GM12801 (cell line): ENCODE measurements around the gene DNAH6.

Source experiments
- TF ChIP-seq, protein P1 (sequence below): IDR thresholded peaks from one replicate; pipeline ENCODE4 v1.5.1; 2011; ENCODE audit warnings: control low read depth; ENCODE audit not compliant: insufficient read length; ENCODE audit errors: extremely low read depth

Gene DNAH6

DNA sequence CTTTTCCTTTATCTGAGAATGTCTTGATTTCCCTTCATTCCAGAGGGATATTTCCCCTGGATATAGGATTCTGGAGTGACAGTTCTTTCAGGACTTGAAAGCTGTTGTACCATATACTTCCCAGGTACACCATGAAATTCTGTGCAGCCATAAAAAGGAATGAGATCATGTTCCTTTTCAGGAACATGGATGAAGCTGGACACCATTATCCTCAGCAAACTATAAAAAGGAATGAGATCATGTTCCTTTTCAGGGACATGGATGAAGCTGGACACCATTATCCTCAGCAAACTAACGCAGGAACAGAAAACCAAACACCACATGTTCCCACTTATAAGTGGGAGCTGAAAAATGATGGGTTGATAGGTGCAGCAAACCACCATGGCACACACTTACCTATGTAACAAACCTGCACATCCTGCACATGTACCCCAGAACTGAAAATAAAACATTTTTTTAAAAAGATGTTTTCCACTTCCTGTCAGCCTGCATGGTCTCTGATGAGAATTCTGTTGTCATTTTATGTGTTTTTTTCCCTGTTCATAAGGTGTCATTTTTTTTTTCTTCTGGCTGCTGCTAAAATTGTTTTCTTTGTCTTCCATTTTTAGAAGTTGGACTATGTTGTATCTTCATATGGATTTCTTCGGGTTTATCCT lies 133.3 kb downstream of the DNAH6 start:
- TF ChIP-seq, protein P1, sequence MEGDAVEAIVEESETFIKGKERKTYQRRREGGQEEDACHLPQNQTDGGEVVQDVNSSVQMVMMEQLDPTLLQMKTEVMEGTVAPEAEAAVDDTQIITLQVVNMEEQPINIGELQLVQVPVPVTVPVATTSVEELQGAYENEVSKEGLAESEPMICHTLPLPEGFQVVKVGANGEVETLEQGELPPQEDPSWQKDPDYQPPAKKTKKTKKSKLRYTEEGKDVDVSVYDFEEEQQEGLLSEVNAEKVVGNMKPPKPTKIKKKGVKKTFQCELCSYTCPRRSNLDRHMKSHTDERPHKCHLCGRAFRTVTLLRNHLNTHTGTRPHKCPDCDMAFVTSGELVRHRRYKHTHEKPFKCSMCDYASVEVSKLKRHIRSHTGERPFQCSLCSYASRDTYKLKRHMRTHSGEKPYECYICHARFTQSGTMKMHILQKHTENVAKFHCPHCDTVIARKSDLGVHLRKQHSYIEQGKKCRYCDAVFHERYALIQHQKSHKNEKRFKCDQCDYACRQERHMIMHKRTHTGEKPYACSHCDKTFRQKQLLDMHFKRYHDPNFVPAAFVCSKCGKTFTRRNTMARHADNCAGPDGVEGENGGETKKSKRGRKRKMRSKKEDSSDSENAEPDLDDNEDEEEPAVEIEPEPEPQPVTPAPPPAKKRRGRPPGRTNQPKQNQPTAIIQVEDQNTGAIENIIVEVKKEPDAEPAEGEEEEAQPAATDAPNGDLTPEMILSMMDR: no peak

GRCh38 chr2:84652431-84652830 lies 136.1 kb downstream of the DNAH6 start:
- TF ChIP-seq, protein P1: no peak

DNA sequence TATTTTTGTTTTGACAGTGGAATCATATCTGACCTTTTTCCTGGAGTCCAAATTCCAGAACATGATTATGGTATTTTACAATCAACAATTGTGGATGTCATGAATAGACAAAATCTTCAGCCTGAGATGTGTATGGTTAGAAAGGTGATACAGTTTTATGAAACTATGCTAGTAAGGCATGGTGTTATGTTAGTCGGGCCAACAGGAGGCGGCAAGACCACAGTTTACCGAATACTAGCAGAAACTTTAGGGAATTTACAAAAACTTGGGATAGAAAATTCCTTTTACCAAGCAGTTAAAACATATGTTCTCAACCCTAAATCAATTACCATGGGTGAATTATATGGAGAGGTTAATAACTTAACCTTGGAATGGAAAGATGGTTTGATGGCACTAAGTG lies 137.0 kb downstream of the DNAH6 start:
- TF ChIP-seq, protein P1: no peak

GRCh38 chr2:84654414-84654813 lies 138.1 kb downstream of the DNAH6 start:
- TF ChIP-seq, protein P1: no peak

GRCh38 chr2:84669122-84669521 lies 152.8 kb downstream of the DNAH6 start:
- TF ChIP-seq, protein P1: no peak

- TF ChIP-seq, protein P1: no peak
Observed at GRCh38 chr2:84674099-84674498, 157.8 kb downstream of the DNAH6 start.

DNA sequence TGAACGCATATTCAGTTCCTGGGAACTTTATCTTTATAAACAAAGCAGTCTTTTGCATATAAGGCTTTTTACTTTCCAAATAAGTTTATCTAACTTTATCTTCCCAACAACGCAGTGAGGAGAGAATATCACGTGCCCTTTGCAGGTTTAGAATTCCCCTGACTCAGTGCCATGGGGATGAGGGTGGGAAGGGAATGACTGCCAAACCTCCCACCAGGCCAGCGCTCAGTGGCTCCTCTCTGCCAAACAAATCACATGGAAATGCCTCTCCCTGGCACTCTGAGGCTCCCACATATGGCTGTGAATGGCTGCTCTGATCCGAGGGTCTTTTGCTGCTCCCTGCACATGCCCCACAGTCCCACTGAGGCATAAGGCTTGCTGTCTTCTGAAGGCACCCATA lies 158.3 kb downstream of the DNAH6 start:
- TF ChIP-seq, protein P1: no peak
